BJ (cell line): ENCODE measurements around the gene TCFL5. TPM values are rescaled to one million over a fixed set of nuclear protein-coding genes. Genes with fewer than 3 reads are reported as not detected.

Experiments used
- CTCF ChIA-PET: fragments of 350-600 bp; formaldehyde crosslinking; extraction: SDS; loops from one replicate; lab custom pipeline; 2021; ENCODE audit warnings: antibody characterized with exemption, inconsistent platforms; lab: Yijun Ruan, JAX
- POLR2A ChIA-PET: fragments of 300-600 bp; sonication (Branson Sonifier 250); formaldehyde crosslinking; extraction: SDS; loops from one replicate; lab custom pipeline; 2021; ENCODE audit warnings: antibody characterized with exemption; lab: Charles Lee
- DNase-seq: peaks from one replicate; pipeline ENCODE4 v3.0.0-alpha.2; 2011; ENCODE audit warnings: low read depth
- H3K27me3 ChIP-seq: 2 replicates; pipeline ENCODE4 v1.6.0; 2011; ENCODE audit warnings: low read length; ENCODE audit not compliant: control insufficient read depth, insufficient read depth
- H3K36me3 ChIP-seq: 2 replicates; pipeline ENCODE4 v1.5.1; 2011; ENCODE audit warnings: low read length; ENCODE audit not compliant: control insufficient read depth, insufficient read depth
- H3K4me3 ChIP-seq: 2 replicates; pipeline ENCODE4 v1.5.1; 2011; ENCODE audit warnings: low read depth, mild to moderate bottlenecking, control low read depth, low read length
- polyA minus RNA-seq: library from RNA; depleted of rRNA, polyadenylated mRNA; stranded (reverse); fragments of >200 nt; gene quantifications from 2 replicates; pipeline ENCODE4 v1.2.3, GENCODE V29; 2011; rRNA and poly(A)+ RNA removed
- polyA plus RNA-seq: library from polyadenylated mRNA; depleted of rRNA; stranded (reverse); fragments of >200 nt; gene quantifications from 2 replicates; pipeline ENCODE4 v1.2.3, GENCODE V29; 2011; rRNA removed
- TF ChIP-seq, protein P1 (sequence below): IDR thresholded peaks from 2 replicates; pipeline ENCODE4 v1.5.1; 2011; ENCODE audit warnings: low read depth, mild to moderate bottlenecking, control low read depth, inconsistent platforms, low read length, moderate library complexity; ENCODE audit not compliant: insufficient read depth

The TCFL5 gene
- polyA plus RNA-seq = 8.5 and 12.2 TPM in 2 replicates
- polyA minus RNA-seq = 3.6 and 4.3 TPM in 2 replicates

DNA sequence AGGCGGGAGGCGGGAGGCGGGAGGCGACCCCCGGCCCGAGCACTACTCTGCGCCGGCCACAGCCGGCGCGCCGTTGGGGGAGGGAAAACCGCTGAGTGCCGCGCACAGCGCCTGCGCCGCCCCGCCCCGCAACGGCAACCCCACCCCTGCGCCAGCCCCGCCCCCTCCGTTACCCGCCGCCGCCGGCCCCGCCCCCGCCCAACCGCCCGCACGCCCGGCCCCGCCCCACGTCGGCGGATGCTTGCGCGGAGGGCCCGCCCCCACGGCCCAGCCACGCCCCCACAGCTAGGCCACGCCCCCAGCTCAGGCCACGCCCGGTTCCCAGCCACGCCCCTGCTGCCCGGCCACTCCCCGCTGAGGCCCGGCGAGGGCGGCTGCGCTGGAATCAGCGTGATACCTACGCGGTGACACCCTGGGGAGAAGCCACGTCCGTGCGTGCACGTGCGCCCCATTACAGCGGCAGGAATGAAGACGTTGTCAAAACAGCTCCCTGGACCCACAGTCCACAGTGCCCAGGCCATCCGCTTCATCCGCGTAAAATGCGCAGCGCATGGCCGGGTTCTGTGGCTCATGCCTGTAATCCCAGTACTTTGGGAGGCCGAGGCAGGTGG lies at the start of gene TCFL5:
Gene TCFL5 (minus strand): TSS at position 97 of the 611 bp plus-strand sequence. CDS start 152 bp downstream, outside the sequence.
- Histone ChIP-seq H3K36me3 (peaks cover 7% of the 10 kb centered on the region), H3K27me3 (no peaks in the 10 kb centered on the region), H3K4me3 (peak within 1 kb of the TSS; percentile 59)
- ChIA-PET CTCF (no interaction called here), POLR2A (no interaction called here)
- TF ChIP-seq, protein P1, sequence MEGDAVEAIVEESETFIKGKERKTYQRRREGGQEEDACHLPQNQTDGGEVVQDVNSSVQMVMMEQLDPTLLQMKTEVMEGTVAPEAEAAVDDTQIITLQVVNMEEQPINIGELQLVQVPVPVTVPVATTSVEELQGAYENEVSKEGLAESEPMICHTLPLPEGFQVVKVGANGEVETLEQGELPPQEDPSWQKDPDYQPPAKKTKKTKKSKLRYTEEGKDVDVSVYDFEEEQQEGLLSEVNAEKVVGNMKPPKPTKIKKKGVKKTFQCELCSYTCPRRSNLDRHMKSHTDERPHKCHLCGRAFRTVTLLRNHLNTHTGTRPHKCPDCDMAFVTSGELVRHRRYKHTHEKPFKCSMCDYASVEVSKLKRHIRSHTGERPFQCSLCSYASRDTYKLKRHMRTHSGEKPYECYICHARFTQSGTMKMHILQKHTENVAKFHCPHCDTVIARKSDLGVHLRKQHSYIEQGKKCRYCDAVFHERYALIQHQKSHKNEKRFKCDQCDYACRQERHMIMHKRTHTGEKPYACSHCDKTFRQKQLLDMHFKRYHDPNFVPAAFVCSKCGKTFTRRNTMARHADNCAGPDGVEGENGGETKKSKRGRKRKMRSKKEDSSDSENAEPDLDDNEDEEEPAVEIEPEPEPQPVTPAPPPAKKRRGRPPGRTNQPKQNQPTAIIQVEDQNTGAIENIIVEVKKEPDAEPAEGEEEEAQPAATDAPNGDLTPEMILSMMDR = no peak
- no peak for DNase-seq

GRCh38 chr20:62910777-62911497 lies 49.3 kb upstream of the TCFL5 start:
- TF ChIP-seq, protein P1 = no peak
- Histone ChIP-seq H3K27me3 (no peaks in the 10 kb centered on the region), H3K4me3 (no peak overlapping the region), H3K36me3 (peaks cover 34% of the 10 kb centered on the region)
- CTCF ChIA-PET = interaction anchor here (0.6 to 6.3 kb wide), 2 partner anchors 10 to 1167 kb away, joined by 3 to 31 read pairs; no protein-coding TSS in a partner anchor
- no peak for DNase-seq
- POLR2A ChIA-PET = no interaction called here

- TF ChIP-seq, protein P1 = no peak
- Histone ChIP-seq H3K36me3 (peaks cover 40% of the 10 kb centered on the region), H3K27me3 (no peaks in the 10 kb centered on the region), H3K4me3 (no peak overlapping the region)
- CTCF ChIA-PET = interaction anchor here (6.3 kb wide), 1 partner anchor 9 kb away, joined by 31 read pairs; no protein-coding TSS in a partner anchor
- DNase-seq = no peak
- POLR2A ChIA-PET = no interaction called here
Measured at GRCh38 chr20:62910217-62910766, 48.7 kb upstream of the TCFL5 start.

GRCh38 chr20:62908971-62909791 lies 47.6 kb upstream of the TCFL5 start:
- ChIA-PET POLR2A (no interaction called here), CTCF (interaction anchor here (1.0 to 2.5 kb wide), 4 partner anchors 9 to 17 kb away, joined by 3 to 18 read pairs (median 8); partner anchors contain the start of gene DIDO1)
- H3K27me3 ChIP-seq = no peaks in the 10 kb centered on the region
- H3K36me3 ChIP-seq = peaks cover 43% of the 10 kb centered on the region
- no peak for DNase-seq
- H3K4me3 ChIP-seq = no peak overlapping the region
- TF ChIP-seq, protein P1 = no peak
